HL-60 (cell line): ENCODE measurements around the gene SERPINE2.

Experiments
- DNase-seq, 2 experiments: peaks; one replicate each; pipeline ENCODE4 v3.0.0-alpha.2; 2010 to 2020; ENCODE audit warnings: low read depth in 1 of 2, low spot score in 1 of 2
- H3K27ac ChIP-seq: fragments of 250-450 bp; sonication (Bioruptor Pico); replicated peaks from 2 replicates; pipeline ENCODE4 v1.5.1; 2020; ENCODE audit warnings: mild to moderate bottlenecking, moderate library complexity
- H3K27me3 ChIP-seq: fragments of 250-450 bp; sonication (Bioruptor Pico); 2 replicates; pipeline ENCODE4 v1.5.1; 2021; ENCODE audit warnings: mild to moderate bottlenecking, moderate library complexity; ENCODE audit not compliant: insufficient read depth, poor library complexity, severe bottlenecking
- H3K4me3 ChIP-seq: replicated peaks from 2 replicates; pipeline ENCODE4 v1.5.1; 2011; ENCODE audit warnings: mild to moderate bottlenecking, control low read depth, low read length; ENCODE audit not compliant: insufficient read depth
- GABPA ChIP-seq: IDR thresholded peaks from 2 replicates; pipeline ENCODE4 v1.6.1; 2012; ENCODE audit warnings: low read depth
- POLR2AphosphoS5 ChIP-seq: IDR thresholded peaks from 2 replicates; pipeline ENCODE4 v1.6.1; 2012; ENCODE audit warnings: low read depth
- SPI1 ChIP-seq: IDR thresholded peaks from 2 replicates; pipeline ENCODE4 v1.6.1; 2012; ENCODE audit warnings: low read depth, mild to moderate bottlenecking, borderline replicate concordance
- TF ChIP-seq, protein P1 (sequence below): IDR thresholded peaks from 2 replicates; pipeline ENCODE4 v1.6.1; 2012; ENCODE audit warnings: low read depth; ENCODE audit not compliant: insufficient replicate concordance
- TF ChIP-seq, protein P2 (sequence below): IDR thresholded peaks from one replicate; pipeline ENCODE4 v1.5.1; 2011; ENCODE audit warnings: low read length, control low read depth, inconsistent platforms; ENCODE audit not compliant: insufficient read depth

SERPINE2 gene

DNA sequence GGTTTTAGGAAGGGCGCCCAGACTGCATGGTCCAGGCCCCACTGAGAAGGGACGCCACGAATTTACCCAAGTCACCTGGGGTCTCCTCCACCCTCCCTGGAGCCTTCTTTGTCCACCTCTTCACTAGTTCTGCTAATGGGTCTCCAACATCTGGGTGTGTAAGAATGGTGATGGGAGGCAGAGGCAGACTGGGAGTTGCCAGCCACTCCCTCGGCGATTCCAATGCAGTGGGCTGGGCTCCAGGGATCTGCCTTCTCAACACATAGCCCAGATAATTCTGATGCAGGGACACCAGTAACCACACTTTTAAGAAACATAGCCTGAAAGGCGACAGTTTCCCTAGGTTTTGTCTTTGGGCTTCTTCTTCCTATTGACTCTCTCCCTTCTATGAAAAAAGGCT, 42.7 kb downstream of the SERPINE2 start:
- Histone ChIP-seq H3K4me3 (no peak overlapping the region), H3K27me3 (no peaks in the 10 kb centered on the region)

DNA sequence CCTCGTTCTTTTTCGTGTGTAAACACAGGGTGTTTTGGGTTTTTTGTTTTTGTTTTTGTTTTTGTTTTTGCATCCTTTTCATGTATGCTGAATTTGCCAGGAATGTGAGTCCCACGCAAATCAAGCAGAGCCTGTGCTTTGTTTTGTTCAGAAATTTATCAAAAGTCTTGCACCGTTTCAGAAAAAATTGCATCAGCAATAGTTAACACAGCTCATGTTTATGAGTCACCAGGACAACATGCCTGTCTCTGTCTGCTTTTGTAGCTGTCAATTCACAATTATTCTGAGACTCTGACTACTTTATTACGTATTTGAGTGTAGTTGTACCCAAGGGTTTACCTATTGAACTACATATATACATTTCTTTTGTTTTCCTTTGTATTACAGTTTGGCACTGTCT, 43.5 kb downstream of the SERPINE2 start:
- peak in 1 of 2 experiments; percentile 16 for DNase-seq
- Histone ChIP-seq H3K4me3 (no peak overlapping the region), H3K27me3 (no peaks in the 10 kb centered on the region), H3K27ac (no peak overlapping the region)
- TF ChIP-seq SPI1 (no peak), POLR2AphosphoS5 (no peak), GABPA (no peak)
- TF ChIP-seq, protein P1, sequence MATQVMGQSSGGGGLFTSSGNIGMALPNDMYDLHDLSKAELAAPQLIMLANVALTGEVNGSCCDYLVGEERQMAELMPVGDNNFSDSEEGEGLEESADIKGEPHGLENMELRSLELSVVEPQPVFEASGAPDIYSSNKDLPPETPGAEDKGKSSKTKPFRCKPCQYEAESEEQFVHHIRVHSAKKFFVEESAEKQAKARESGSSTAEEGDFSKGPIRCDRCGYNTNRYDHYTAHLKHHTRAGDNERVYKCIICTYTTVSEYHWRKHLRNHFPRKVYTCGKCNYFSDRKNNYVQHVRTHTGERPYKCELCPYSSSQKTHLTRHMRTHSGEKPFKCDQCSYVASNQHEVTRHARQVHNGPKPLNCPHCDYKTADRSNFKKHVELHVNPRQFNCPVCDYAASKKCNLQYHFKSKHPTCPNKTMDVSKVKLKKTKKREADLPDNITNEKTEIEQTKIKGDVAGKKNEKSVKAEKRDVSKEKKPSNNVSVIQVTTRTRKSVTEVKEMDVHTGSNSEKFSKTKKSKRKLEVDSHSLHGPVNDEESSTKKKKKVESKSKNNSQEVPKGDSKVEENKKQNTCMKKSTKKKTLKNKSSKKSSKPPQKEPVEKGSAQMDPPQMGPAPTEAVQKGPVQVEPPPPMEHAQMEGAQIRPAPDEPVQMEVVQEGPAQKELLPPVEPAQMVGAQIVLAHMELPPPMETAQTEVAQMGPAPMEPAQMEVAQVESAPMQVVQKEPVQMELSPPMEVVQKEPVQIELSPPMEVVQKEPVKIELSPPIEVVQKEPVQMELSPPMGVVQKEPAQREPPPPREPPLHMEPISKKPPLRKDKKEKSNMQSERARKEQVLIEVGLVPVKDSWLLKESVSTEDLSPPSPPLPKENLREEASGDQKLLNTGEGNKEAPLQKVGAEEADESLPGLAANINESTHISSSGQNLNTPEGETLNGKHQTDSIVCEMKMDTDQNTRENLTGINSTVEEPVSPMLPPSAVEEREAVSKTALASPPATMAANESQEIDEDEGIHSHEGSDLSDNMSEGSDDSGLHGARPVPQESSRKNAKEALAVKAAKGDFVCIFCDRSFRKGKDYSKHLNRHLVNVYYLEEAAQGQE: no peak
- TF ChIP-seq, protein P2, sequence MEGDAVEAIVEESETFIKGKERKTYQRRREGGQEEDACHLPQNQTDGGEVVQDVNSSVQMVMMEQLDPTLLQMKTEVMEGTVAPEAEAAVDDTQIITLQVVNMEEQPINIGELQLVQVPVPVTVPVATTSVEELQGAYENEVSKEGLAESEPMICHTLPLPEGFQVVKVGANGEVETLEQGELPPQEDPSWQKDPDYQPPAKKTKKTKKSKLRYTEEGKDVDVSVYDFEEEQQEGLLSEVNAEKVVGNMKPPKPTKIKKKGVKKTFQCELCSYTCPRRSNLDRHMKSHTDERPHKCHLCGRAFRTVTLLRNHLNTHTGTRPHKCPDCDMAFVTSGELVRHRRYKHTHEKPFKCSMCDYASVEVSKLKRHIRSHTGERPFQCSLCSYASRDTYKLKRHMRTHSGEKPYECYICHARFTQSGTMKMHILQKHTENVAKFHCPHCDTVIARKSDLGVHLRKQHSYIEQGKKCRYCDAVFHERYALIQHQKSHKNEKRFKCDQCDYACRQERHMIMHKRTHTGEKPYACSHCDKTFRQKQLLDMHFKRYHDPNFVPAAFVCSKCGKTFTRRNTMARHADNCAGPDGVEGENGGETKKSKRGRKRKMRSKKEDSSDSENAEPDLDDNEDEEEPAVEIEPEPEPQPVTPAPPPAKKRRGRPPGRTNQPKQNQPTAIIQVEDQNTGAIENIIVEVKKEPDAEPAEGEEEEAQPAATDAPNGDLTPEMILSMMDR: no peak

More for the DNA sequence above, 42.7 kb downstream of the SERPINE2 start:
- TF ChIP-seq SPI1 (no peak), POLR2AphosphoS5 (no peak), GABPA (no peak)
- TF ChIP-seq, protein P2: no peak
- TF ChIP-seq, protein P1: no peak
- no peak for DNase-seq
- no peak overlapping the region for H3K27ac ChIP-seq

DNA sequence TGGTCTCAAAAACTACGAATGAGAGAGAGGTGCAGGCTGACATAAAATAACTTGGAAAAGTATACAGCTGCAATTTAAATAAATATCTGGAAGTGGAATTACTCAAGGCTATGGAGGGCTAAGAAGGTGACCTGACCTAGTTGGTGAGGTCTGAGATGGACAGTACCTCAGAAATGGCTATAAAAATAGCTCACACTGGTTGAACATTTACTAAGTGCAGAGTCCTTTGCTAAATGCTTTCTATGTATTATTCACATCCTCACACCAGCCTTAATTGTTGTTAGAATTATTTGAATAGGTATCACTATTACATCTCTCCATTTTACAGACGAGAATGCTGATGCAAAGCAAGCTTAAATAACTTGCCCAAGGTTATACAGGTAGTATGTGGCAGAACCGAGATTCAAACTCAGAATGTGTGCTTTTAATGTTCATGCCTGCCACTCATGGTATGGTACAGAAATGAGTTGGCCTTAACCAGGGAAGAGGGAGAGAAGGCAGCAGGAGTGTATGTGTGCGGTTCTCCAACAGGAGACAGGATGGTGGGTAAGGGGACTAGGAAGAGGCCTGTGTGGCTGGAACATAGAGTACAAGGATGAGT, 44.4 kb downstream of the SERPINE2 start:
- no peak for DNase-seq
- TF ChIP-seq, protein P1: no peak
- TF ChIP-seq POLR2AphosphoS5: no peak
- TF ChIP-seq, protein P2: no peak
- no peak for TF ChIP-seq SPI1
- TF ChIP-seq GABPA: no peak
- Histone ChIP-seq H3K27me3 (no peaks in the 10 kb centered on the region), H3K27ac (no peak overlapping the region), H3K4me3 (no peak overlapping the region)
